Measurements from ENCODE around the gene KRT84. TPM values are rescaled to one million over a fixed set of nuclear protein-coding genes. Genes with fewer than 3 reads are reported as not detected.
A peak's percentile ranks its signal among the peaks of the same experiment; 100 is the strongest.

Gene KRT84
- total RNA-seq, 1 donor from 2014 or later = not detected

DNA sequence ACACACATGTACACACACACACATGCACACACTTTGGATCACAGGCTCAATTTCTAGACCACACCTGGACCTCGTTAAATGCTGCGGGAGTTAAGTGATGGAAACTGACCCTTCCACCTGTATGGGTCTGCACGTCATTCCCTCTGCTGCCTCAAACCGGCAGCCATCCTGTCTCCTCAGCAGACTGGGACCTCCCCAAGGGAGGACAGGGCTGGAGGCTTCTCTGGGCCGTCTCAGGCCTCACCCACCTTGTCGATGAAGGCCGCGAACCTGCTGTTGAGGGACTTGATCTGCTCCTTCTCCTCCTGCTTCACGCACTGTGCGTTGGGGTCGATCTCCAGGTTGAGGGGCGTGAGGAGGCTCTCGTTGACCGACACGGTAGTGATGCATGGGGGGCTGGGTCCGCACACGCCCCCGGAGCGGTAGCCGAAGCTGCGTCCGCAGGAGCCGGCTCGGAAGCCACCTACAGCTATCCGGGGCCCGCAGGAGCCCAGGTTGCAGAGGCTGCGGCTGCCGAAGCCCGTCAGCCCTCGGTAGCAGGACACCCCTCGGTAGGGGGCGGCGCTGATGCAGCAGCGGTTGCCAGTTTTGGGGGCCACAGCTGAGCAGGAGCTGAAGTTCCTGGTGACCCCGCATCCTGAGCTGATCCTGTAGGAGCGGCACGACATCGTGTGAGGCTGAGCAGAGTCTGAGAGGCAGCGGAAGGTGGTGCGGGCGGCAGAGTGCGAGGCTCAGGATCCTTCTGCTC, 18.5 kb downstream of the KRT84 start, which contains the start of gene KRT85:
Gene KRT85 (minus strand): TSS at position 744 of the 748 bp plus-strand sequence. CDS start 76 bp downstream, at position 668.
- peak; percentile 55 for DNase-seq (ENCODE audit: low spot score)
- intact Hi-C loops (cut with DNase I) = no loop called here

DNA sequence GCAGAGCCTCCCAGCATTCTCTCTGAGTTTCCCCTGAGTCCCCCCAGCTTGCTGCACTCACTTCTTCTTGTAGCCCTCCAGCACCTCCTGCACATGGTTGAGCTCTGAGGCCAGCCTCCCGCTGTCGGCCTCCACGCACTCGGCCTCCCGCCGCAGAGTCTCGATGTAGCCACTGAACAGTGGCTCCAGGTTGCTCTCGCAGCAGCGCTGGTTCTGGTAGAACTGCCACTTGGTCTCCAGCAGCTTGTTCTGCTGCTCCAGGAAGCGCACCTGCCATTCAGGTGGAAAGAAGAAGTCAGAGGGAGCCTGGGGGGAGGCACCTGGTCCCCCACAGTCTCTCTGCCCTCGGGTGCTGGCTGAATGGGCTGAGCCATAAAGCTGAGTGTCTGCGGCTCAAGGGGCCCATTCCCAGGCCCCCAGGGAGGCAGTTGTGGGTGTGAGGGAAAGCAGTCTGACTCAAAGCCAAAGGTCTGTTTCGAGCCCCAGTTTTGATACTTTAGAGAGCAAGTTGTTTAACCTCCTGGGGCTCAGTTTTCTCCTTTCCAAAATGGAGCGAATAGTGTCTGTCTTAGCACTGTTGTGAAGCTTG, 20.5 kb downstream of the KRT84 start:
- intact Hi-C loops (cut with DNase I) = no loop called here
- DNase-seq (ENCODE audit: low spot score) = peak; percentile 50

DNA sequence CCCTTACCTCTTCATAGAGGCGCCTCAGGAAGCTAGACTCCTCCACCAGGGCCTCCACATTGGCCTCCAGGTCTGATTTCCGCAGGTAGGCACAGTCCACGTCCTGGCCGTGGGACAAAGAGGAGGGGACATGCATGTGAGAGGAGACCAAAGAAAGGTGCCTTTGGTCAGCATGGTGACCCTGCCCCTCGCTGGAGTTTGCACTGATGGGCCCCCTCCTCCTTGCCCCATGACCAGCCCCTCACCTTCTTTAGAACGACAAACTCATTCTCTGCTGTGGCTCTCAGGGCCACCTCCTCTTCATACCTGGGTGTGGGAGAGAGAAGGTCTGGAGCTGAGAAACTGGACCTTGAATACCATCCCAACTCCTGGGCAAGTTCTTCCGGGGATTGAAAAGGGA, 21.4 kb downstream of the KRT84 start:
- intact Hi-C loops (cut with DNase I) = no loop called here

DNA sequence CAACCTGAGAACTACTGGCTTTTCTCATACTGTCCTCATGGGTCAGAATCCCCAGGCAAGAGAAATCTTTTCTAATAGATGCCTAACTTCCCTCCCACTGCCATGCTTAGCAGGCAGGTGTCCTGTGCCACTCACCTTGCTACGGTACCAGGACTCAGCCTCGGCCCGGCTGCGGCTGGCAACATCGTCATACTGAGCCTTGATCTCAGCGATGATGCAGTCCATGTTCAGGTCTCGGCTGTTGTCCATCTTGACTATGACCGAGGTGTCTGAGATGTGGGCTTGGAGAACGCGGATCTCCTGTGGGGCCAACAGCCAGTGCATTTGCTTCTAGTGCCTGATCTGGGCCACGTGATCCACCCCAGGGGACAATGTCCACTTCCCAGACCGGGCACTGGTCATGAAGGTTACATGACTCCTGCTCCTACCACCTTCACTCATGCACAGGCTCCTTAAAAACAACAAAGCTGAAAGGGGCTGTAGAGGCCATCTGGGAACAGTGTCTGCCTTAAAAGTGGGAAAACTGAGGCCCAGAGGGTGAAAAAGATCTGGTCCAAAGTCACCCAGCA, 22.3 kb downstream of the KRT84 start:
- intact Hi-C loops (cut with DNase I) = no loop called here
- peak; percentile 70 for DNase-seq (ENCODE audit: low spot score)

More for the DNA sequence above, 21.4 kb downstream of the KRT84 start:
- DNase-seq (ENCODE audit: low spot score) = peak; percentile 54

DNA sequence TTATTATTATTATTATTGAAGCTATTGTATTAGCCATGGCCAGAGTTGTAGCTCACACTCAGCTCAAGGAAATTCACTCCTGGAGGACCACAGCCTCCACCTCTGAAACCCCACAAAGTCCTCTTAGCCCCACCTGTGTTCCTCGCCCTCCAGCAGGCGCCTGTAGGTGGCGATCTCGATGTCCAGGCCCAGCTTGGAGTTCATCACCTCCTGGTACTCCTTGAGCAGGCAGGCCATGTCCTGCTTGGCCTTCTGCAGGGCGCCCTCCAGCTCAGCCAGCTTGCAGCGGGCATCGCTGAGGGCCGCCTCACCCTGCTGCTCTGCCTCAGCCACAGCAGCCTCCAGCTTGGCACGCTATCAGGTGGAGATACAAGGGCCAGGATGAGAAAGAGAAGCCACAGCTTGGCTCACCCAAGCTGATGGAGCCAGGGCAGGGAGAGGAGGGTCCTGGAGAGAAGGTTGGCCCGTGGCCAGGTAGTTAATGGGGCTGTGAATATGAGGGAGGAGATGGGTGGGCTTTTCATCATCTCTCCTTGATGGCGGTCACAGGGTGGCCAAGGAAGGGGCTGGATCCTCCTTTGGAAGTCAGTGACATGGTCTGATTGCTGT, 23.2 kb downstream of the KRT84 start:
- DNase-seq (ENCODE audit: low spot score) = peak; percentile 68
- intact Hi-C loops (cut with DNase I) = no loop called here

GRCh38 chr12:52361553-52361952, 23.9 kb downstream of the KRT84 start:
- peak; percentile 59 for DNase-seq (ENCODE audit: low spot score)
- intact Hi-C loops (cut with DNase I) = no loop called here

DNA sequence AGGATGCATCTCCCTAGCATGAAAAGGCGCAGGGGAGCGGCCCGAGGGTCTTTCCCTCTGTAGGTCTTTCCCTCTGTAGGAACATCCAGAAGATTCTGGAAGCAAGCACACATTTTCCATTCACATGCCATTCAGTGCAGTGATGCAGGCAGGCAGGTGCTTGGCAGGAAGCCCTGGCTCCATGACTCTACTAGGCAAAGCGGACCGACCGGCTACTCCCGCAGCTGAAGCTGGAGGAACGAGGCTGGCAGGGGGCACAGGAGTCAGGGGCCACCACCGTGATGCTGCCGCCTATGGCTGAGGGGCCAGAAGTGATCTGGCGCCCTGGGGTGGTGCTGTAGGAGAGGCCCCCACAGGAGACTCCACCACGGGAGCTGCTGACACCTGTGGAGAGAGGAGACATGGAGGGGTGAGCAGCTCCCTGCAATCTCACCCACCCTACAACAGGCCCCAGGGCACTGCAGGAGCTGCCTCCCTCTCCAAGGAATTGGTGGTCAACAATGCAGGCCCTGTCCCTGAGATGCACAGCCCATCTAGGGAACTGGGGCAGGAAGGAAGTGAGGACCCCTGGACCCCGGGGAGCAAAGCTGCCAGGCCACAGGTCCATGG, 24.7 kb downstream of the KRT84 start:
- peak; percentile 61 for DNase-seq (ENCODE audit: low spot score)
- intact Hi-C loops (cut with DNase I) = no loop called here

DNA sequence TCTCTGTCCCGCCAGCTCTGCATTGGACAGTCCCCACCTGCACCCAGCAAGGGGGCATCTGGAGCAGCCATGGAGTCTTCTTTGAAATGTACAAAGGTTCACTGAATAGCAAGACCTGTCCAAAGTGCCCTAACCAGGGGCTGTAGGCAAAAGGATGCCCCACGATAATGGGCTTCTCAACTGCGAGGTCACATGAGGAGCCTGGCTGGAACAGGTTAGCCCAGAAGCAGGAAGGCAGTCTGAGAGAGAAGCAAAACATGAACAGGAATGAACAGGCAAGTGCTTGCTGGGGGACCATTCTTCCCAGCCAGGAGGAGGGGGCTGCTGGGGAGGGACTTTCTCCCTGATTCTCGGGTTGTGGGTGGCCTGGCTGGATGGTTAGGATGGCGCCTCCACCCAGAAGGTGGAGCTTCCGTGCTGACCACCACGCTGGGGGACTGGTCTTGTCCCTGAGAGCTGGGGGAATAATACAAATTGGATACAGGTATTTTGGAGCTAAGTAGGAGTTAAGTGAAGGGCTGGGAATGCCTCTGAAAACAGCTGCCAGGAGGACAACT, 25.3 kb downstream of the KRT84 start:
- DNase-seq (ENCODE audit: low spot score) = peak; percentile 55
- intact Hi-C loops (cut with DNase I) = no loop called here

- intact Hi-C loops (cut with DNase I) = no loop called here
- peak; percentile 36 for DNase-seq (ENCODE audit: low spot score)
These were observed 25.8 kb downstream of the KRT84 start for GRCh38 chr12:52359621-52360061.

DNA sequence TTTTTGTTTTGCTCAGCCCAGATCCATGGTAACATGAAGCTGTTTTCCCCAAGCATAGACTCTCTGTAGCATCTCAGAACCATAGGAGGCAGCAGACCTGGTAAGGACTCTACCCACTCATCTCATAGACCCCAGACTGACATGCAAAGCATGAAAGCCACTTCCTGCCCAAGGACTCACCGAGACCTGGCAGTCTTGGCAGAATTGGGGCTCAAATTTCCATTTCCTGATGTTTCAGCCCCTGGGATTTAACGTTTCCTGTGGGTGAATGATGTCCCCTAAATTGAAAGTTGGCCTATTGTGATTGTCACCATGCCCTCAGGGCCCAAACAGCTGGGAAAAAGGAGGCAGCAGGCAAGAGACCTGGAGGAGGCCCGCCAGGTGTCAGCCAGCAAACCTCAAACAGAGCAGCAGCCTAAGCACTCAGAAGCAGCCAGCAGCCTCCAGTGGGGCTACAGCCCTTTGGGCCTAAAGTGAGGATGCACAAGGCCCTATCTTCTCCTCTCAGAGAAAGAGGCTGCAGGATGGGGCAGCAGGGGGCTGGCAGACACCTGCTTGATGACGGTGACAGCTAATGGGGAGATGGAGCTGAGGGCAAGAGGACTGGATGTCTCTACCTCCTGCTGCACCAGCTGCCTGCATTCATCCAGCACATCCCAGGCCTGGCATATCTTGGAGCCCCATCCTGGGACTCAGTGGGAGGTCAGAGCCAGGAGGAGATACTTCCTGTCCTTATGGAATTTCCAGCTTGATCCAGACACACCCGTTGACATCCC, 26.7 kb downstream of the KRT84 start:
- intact Hi-C loops (cut with DNase I) = no loop called here
- peak; percentile 51 for DNase-seq (ENCODE audit: low spot score)

- intact Hi-C loops (cut with DNase I) = no loop called here
- peak; percentile 66 for DNase-seq (ENCODE audit: low spot score)
These were observed 28.5 kb downstream of the KRT84 start for GRCh38 chr12:52356762-52357580.

DNA sequence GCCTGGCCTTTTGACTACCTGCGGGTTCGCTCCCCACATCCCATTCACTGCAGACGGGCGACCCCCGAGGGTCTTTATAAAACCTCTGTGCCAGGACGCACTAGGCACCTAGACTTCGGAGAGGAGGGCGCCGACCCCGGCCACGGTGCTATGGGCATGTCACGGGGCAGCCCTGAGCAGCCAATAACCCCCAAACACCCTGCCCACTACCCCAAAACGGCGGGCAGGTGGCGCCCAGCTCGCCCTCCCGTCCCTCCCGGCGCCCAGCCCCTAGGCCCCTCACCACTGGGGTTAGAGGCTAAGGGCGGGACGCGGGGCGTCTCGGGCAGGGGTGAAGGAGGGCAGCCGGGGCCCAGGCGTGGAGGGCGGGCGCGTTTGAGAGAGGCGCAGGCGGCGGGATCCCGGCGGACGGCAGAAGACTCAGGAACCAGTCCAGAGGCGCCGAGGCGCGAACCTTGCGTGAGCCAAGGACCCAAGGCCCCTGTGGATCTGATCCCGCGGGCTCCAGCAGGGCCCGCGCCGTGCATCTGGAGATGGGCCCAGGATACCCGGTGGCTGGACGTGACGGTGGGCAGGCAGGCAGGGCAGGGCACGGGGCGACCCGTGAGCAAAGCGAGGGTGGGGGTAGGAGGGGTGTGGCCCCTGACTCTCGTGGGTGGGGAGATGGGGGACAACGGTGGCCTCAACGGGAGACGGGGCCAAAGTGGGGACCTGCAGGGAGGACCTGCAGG, 29.3 kb downstream of the KRT84 start:
- intact Hi-C loops (cut with DNase I) = no loop called here

DNA sequence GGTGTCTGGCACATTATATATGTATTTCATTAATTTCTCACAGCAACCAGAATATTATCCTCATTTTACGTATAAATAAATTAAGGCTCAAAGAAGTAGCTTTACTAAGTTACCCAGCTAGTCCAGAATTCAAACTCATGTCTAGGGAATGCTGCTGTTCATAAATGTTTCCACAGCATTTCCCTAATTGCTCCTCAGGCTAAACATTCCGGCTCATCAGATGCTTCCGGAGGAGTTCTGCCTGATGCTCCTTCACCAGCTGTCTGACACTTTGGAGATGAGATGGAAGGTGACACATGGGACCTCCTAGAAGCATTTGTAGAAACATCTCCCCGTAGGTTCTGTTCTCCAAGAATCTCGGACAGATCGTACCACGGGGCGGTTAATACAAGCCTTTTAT, 30.3 kb downstream of the KRT84 start:
- intact Hi-C loops (cut with DNase I) = no loop called here
- no peak for DNase-seq (ENCODE audit: low spot score)

More for the DNA sequence above, 29.3 kb downstream of the KRT84 start:
- peak; percentile 58 for DNase-seq (ENCODE audit: low spot score)

- intact Hi-C loops (cut with DNase I) = no loop called here
- peak; percentile 26 for DNase-seq (ENCODE audit: low spot score)
These were observed 31.3 kb downstream of the KRT84 start for GRCh38 chr12:52354200-52354599.

- intact Hi-C loops (cut with DNase I) = no loop called here
- peak; percentile 61 for DNase-seq (ENCODE audit: low spot score)
These were observed 31.7 kb downstream of the KRT84 start for GRCh38 chr12:52353766-52354165.

GRCh38 chr12:52352951-52353350, 32.5 kb downstream of the KRT84 start:
- intact Hi-C loops (cut with DNase I) = no loop called here
- DNase-seq (ENCODE audit: low spot score) = no peak
